Measurements from ENCODE around the gene LTA4H.

DNA sequence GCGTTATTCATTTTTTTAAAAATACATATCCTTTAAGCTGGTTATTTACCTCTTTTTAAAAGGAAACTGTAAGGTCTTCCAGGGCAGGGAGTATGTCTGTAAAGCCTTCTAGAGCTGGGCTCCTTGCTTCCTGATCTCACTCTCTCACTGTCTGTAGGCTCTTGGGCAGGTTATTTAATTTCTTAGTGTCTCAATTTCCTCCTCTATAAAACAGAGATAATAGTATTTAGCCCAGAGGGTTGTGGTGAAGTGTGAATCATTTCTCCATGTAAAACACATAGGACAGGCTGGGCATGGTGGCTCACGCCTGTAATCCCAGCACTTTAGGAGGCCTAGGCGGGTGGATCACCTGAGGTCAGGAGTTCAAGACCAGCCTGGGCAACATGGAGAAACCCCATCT, 25.9 kb upstream of the LTA4H start:
- TF ChIP-seq, protein P1, sequence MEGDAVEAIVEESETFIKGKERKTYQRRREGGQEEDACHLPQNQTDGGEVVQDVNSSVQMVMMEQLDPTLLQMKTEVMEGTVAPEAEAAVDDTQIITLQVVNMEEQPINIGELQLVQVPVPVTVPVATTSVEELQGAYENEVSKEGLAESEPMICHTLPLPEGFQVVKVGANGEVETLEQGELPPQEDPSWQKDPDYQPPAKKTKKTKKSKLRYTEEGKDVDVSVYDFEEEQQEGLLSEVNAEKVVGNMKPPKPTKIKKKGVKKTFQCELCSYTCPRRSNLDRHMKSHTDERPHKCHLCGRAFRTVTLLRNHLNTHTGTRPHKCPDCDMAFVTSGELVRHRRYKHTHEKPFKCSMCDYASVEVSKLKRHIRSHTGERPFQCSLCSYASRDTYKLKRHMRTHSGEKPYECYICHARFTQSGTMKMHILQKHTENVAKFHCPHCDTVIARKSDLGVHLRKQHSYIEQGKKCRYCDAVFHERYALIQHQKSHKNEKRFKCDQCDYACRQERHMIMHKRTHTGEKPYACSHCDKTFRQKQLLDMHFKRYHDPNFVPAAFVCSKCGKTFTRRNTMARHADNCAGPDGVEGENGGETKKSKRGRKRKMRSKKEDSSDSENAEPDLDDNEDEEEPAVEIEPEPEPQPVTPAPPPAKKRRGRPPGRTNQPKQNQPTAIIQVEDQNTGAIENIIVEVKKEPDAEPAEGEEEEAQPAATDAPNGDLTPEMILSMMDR (conservative IDR thresholded peaks at IDR 0.05), result no peak
- TF ChIP-seq EZH2 (IDR thresholded peaks at IDR 0.05; ENCODE audit: low read depth), result no peak

Measured in PC-9 (cell line).